Stimulated activated effector memory CD8-positive, alpha-beta T cell treated with anti-CD3 and anti-CD28 coated beads, Interleukin-12 subunit alpha, Interleukin-12 subunit beta, amount 100 ng/mL, for 72 hours (primary cell): ENCODE measurements around the gene ARL6IP4.

ENCODE experiments used
- ATAC-seq: fragments of 150-1000 bp; cut with Tn5 transposase; 2 replicates; pipeline ENCODE4 v1.10.0; 2021
- DNase-seq, 2 donors: peaks; one replicate each; pipeline ENCODE4 v3.0.0; 2021 to 2022; ENCODE audit warnings: low spot score in 2 of 2
- H3K27ac Mint-ChIP-seq: one replicate; pipeline ENCODE4 v1.8.0; 2022; ENCODE audit warnings: mild to moderate bottlenecking, mixed read lengths
- H3K36me3 Mint-ChIP-seq: one replicate; pipeline ENCODE4 v1.8.0; 2022; ENCODE audit warnings: mild to moderate bottlenecking, mixed read lengths
- H3K4me1 Mint-ChIP-seq: one replicate; pipeline ENCODE4 v1.8.0; 2022; ENCODE audit warnings: mixed read lengths
- H3K4me3 Mint-ChIP-seq: one replicate; pipeline ENCODE4 v1.8.0; 2022; ENCODE audit warnings: mild to moderate bottlenecking, mixed read lengths
- H3K9me3 Mint-ChIP-seq: one replicate; pipeline ENCODE4 v1.8.0; 2022; ENCODE audit warnings: mixed read lengths

ARL6IP4 gene

DNA sequence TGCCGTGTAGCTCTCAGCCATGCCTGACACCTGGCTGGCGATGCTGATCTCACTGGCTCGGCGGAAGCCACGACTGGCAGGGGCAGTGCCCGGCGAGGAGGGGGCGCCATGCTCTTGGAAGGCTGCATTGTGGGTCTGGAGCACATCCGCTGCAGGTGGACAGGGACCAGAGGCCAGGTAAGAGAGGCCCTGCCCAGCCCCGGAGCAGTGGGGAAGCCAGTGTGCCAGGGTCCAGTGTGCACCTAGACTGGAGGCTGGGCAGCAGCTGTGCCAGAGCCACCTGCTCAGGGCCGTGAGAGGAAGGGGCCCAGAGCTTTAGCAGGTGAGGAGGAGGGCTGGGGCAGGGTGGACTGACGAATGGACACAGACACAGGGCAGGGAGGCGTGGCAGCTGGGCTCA lies 10.1 kb downstream of the ARL6IP4 start:
- DNase-seq (no peak), ATAC-seq (no peak)
- no peak overlapping the region for H3K27ac Mint-ChIP-seq
- H3K4me3 Mint-ChIP-seq, result no peak overlapping the region
- H3K36me3 Mint-ChIP-seq, result no peaks in the 10 kb centered on the region
- H3K4me1 Mint-ChIP-seq, result peaks cover 11% of the 10 kb centered on the region
- no peaks in the 10 kb centered on the region for H3K9me3 Mint-ChIP-seq

DNA sequence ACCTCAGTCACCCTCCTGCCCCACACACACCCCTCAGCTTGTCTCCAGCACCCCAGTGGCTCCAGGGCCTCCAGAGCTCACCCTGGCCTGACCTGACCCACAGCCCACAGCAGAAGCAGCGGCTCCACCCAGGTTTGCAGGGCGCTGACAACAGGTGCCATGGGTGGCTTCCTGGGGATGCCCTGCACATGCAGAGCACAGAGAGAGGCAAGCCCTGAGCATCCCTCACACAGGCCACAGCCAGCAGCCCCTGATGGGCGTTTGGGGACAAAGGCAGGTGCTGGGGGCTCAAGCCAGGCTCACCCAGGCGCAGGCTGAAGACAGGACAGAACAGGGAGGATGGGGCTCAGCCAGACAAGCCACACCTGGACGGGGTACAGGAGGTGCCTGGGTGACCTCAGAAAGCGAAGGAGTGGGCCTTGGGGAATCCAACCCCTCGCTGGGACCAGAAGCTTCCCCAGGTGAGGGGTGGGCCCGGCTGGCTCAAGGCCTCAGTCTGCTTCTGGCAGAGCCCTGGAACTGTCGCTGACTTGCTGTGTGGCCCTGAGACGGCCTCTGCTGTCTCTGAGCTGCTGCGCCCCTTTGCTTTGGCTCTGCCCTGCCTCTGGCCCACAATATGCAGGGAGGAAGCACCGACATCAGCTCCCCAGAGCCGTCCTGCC lies 10.6 kb downstream of the ARL6IP4 start:
- no peak for ATAC-seq
- Mint-ChIP-seq H3K9me3 (no peaks in the 10 kb centered on the region), H3K4me1 (peaks cover 11% of the 10 kb centered on the region), H3K4me3 (no peak overlapping the region), H3K27ac (no peak overlapping the region), H3K36me3 (no peaks in the 10 kb centered on the region)
- DNase-seq, result no peak

- H3K4me3 Mint-ChIP-seq, result no peak overlapping the region
- no peaks in the 10 kb centered on the region for H3K36me3 Mint-ChIP-seq
- DNase-seq (no peak), ATAC-seq (no peak)
- H3K9me3 Mint-ChIP-seq, result no peaks in the 10 kb centered on the region
- peaks cover 11% of the 10 kb centered on the region for H3K4me1 Mint-ChIP-seq
- H3K27ac Mint-ChIP-seq, result no peak overlapping the region
These were observed 11.3 kb downstream of the ARL6IP4 start for GRCh38 chr12:122991623-122992275.

GRCh38 chr12:122992386-122992785 lies 11.9 kb downstream of the ARL6IP4 start:
- no peak for ATAC-seq
- no peak overlapping the region for H3K27ac Mint-ChIP-seq

DNA sequence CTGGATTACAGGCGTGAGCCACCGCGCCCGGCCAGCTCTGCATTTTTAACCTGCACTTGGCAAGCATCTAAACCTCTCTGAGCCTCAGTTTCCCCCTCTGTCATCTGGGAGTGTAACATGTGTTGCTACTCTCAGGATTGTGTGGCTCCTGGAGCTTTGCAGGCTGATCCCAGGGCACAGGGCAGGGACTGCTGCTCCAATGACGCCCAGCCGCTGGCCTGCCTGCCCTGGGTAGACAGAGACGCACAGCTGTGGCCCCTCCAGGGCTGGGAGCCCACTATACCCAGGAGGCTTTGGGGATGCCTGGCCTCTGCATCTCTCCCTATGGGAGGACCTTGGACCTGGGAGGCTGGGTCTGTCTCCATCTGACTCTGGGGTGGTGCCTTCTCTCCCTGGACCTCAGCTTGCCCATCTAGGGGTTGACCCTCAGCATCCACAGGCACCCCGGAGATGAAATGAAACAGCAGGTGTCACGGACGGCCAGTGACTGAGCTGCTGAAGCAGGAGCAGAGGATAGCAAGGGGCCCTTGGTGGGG lies 13.7 kb downstream of the ARL6IP4 start:
- no peak overlapping the region for H3K4me3 Mint-ChIP-seq
- DNase-seq (no peak), ATAC-seq (no peak)
- no peaks in the 10 kb centered on the region for H3K9me3 Mint-ChIP-seq
- H3K4me1 Mint-ChIP-seq, result peaks cover 11% of the 10 kb centered on the region
- H3K36me3 Mint-ChIP-seq, result no peaks in the 10 kb centered on the region
- no peak overlapping the region for H3K27ac Mint-ChIP-seq

More at GRCh38 chr12:122992386-122992785, 11.9 kb downstream of the ARL6IP4 start:
- H3K36me3 Mint-ChIP-seq, result no peaks in the 10 kb centered on the region
- no peaks in the 10 kb centered on the region for H3K9me3 Mint-ChIP-seq
- H3K4me3 Mint-ChIP-seq, result no peak overlapping the region
- DNase-seq, result no peak
- H3K4me1 Mint-ChIP-seq, result peaks cover 11% of the 10 kb centered on the region

DNA sequence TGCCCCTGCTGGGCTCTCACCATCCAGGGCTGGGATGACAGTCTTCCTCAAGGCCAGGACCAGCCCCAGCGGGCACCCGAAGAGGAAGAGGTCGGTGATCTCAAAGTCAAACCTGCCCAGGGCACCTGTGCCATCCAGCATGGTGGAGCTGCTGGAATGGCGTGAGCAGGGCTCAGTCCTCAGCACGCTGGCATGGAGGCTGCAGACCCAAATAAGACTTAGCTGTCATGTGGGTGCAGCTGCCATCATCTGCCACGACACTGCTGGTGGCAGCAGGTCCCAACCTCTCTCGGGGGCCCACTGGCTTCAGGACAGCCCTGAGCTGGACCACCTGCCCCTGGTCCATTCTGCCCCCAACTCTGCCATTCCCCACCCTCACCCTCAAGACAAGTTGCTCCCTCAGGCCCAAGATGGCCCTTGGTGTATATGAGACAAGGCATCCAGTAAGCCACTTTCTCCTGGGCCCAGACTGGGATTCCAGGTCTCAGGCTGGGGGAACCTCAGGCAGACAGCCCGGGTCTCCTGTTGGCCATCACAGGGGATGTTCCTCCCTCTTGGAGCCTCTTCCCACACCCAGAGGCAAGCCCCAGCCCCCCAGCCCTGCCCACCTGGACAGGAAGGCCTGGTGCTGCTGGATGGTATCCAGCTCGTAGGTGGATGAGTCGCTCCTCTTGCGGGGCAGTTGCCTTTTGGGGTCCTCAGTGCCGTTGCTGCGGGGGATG lies 14.5 kb downstream of the ARL6IP4 start:
- ATAC-seq (no peak), DNase-seq (no peak)
- H3K9me3 Mint-ChIP-seq, result no peaks in the 10 kb centered on the region
- H3K27ac Mint-ChIP-seq, result no peak overlapping the region
- no peaks in the 10 kb centered on the region for H3K36me3 Mint-ChIP-seq
- no peak overlapping the region for H3K4me3 Mint-ChIP-seq
- H3K4me1 Mint-ChIP-seq, result peaks cover 11% of the 10 kb centered on the region

GRCh38 chr12:122995503-122996187 lies 15.2 kb downstream of the ARL6IP4 start:
- Mint-ChIP-seq H3K36me3 (no peaks in the 10 kb centered on the region), H3K9me3 (no peaks in the 10 kb centered on the region), H3K4me3 (no peak overlapping the region), H3K4me1 (peaks cover 11% of the 10 kb centered on the region), H3K27ac (no peak overlapping the region)
- no peak for ATAC-seq
- no peak for DNase-seq

- ATAC-seq, result no peak
- no peaks in the 10 kb centered on the region for H3K9me3 Mint-ChIP-seq
- no peak overlapping the region for H3K27ac Mint-ChIP-seq
- DNase-seq, result no peak
- H3K4me1 Mint-ChIP-seq, result peaks cover 11% of the 10 kb centered on the region
- no peaks in the 10 kb centered on the region for H3K36me3 Mint-ChIP-seq
- H3K4me3 Mint-ChIP-seq, result no peak overlapping the region
These were observed 15.7 kb downstream of the ARL6IP4 start for GRCh38 chr12:122996188-122996601.

DNA sequence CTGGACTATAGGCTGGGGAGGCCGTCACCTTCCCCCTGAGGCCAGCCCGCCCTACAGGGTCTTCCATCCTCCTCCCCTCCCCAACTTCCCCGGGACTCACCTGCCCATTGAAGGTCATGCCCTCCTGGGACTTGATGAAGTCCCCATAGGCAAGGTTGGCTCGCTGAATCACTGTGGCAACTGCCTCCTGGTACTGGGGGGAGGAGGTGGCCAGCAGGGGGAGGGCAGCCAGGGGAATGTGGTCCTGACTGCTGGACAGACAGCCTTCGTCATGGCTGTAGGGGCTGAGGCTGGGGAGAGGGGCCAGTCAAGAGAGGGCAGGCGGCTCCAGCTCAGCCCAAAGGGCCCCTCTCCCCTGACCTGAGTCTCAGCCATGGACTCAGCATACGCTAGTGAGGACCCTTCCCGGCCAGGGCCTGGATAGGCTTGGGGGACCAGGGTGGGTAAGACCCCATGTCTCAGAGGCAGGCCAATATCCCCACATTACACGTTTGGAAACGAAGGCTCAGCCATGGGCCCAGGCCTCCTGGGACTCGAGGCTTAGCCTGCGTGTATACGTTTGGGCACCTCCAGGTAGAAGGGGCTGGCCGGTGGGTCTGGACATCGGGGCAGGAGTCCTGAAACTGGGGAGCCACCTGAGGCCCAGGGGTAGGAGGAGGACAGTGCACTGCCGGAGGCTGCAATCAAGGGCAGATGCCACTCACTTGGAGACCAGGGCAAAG lies 16.3 kb downstream of the ARL6IP4 start:
- Mint-ChIP-seq H3K4me1 (peaks cover 11% of the 10 kb centered on the region), H3K9me3 (no peaks in the 10 kb centered on the region), H3K36me3 (no peaks in the 10 kb centered on the region), H3K27ac (no peak overlapping the region), H3K4me3 (no peak overlapping the region)
- DNase-seq, result no peak
- no peak for ATAC-seq

GRCh38 chr12:122997343-122998250 lies 17.1 kb downstream of the ARL6IP4 start:
- Mint-ChIP-seq H3K36me3 (no peaks in the 10 kb centered on the region), H3K9me3 (no peaks in the 10 kb centered on the region), H3K4me1 (peaks cover 11% of the 10 kb centered on the region), H3K27ac (no peak overlapping the region), H3K4me3 (no peak overlapping the region)
- ATAC-seq (no peak), DNase-seq (no peak)

DNA sequence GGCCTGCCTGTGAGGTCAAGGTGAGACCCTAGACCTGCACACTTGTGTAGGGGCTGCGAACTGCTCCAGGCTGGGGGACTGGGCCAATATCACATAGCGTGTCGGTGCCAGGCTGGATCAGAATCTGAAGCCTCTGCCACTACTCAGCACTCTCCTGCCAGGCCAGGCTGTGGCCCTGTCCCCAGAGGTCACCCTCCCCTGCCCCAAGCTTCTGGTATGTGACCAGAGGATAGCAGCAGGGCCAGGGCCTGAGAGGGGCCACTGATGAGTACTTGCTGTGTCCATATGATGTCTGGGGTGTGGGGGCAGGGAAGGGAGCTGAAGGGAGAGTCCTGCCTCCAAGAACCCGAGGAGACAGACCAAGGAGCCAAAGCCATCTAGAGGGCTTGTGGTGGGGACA lies 17.8 kb downstream of the ARL6IP4 start:
- Mint-ChIP-seq H3K36me3 (no peaks in the 10 kb centered on the region), H3K4me1 (peaks cover 8% of the 10 kb centered on the region), H3K9me3 (no peaks in the 10 kb centered on the region), H3K27ac (peak overlapping the region; percentile 12), H3K4me3 (no peak overlapping the region)
- DNase-seq, result no peak
- no peak for ATAC-seq

DNA sequence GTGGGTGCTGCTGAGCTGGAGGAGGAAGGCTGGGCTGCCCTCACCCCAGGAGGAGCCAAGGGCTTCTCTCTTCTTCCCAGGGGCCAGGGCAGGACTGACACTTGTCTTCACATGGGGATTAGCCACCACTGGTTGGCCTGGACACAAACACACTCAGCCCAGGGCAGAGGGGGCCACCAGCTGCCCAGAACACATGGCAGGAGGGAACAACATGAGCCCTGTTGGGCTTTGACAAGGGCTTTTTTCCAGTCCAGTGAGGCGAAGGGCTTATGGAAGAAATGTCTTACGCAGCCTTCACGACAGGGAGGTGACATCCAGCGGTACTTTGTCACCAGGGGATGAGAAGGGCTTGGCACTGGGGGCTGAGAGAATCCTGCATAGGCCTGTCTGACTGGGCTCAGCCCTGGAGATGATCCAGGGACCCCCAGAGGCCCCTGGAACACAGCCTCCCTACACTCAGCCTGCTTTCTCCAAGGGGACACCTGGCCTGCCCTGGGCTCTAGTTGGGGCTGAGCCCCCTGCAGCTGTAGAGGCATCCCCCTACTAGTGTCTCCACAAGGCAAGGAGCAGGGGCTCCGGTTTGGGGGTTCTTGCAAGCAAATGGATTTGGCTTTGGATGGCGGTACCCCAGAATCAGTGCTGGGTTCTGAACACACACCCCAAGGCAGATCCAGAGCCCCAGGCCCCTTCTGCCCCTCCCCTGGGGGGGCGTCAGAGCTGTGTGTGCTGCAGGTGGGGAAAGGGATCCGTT lies 18.9 kb downstream of the ARL6IP4 start:
- Mint-ChIP-seq H3K4me3 (no peak overlapping the region), H3K27ac (no peak overlapping the region), H3K9me3 (no peaks in the 10 kb centered on the region), H3K4me1 (peaks cover under 1% of the 10 kb centered on the region), H3K36me3 (no peaks in the 10 kb centered on the region)
- ATAC-seq (no peak), DNase-seq (no peak)

DNA sequence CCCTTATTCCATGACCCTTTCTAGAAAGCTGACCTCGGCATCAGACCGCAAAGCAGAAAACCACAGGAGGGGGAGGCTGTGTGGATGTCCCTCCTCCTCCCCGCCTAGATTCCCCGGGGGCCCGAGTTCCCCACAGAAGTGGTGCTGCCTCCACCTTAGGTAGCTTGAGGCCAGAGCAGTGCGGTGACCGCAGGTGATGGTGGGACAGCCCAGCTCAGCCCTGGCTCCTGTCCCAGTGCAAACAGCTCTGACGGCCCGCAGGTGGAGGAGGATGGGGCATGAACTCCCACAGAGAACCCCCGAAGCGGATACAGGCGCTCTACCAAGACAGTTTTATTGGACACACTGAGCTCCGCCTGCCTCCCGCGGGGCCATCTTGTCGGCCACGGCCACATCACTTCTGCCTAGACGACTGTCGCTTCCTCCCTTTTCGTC lies 19.5 kb downstream of the ARL6IP4 start:
- Mint-ChIP-seq H3K4me1 (no peaks in the 10 kb centered on the region), H3K27ac (no peak overlapping the region), H3K36me3 (no peaks in the 10 kb centered on the region), H3K9me3 (no peaks in the 10 kb centered on the region), H3K4me3 (no peak overlapping the region)
- ATAC-seq (no peak), DNase-seq (no peak)
